Heart left ventricle (tissue), 13 donors: ENCODE measurements around the gene NUAK2.

ENCODE experiments used
- POLR2A ChIP-seq, 2 donors: fragments of 450-650 bp; IDR thresholded peaks; one replicate each; pipeline ENCODE4 v1.6.1; 2017; ENCODE audit warnings: antibody characterized with exemption in 2 of 2, mild to moderate bottlenecking in 2 of 2, moderate library complexity in 2 of 2
- TF ChIP-seq, protein P1 (sequence below), 12 donors: fragments of 200-600 bp; sonication (generic) in 4 of 12; IDR thresholded peaks; one replicate each; pipeline versions ENCODE4 v1.5.0 to v1.8.0; 2018 to 2022; ENCODE audit warnings: antibody characterized with exemption in 12 of 12, mild to moderate bottlenecking in 5 of 12
- donor health status: ischemic (EF 13 %, LVEDD 7.1; RV severe dilation, severe dysfunction).
- donor health status: DM: no; HTN: yes; CAD: no.
- donor health status: DM: no; HTN: no; CAD: no.
- donor health status: ischemic (EF 25% LVEDD 6.9; RV normal size, moderate dysfunction).
- donor health status: ischemic (EF 25% LVEDD 5.7; RV mildly dilated, moderate dysfunction).
- donor health status: ischemic (EF 35%, LVEDD 5.7; RV mildly dilated, moderate dysfunction).
- donor health status: nonischemic (EF 11% LVEDD 7.7; RV severe dilation, severe dysfunction).
- donor health status: DM: yes; HTN: yes; CAD: no.
- donor health status: PGD.
- donor health status: ischemic (EF 29% LVEDD 5.4; RV normal size, mild dysfunction).
- donor health status: nonischemic (EF 23%, LVEDD 6.1; RV moderate dilation, normal function).

GRCh38 chr1:205301842-205302588 lies 19.5 kb downstream of the NUAK2 start:
- TF ChIP-seq, protein P1, sequence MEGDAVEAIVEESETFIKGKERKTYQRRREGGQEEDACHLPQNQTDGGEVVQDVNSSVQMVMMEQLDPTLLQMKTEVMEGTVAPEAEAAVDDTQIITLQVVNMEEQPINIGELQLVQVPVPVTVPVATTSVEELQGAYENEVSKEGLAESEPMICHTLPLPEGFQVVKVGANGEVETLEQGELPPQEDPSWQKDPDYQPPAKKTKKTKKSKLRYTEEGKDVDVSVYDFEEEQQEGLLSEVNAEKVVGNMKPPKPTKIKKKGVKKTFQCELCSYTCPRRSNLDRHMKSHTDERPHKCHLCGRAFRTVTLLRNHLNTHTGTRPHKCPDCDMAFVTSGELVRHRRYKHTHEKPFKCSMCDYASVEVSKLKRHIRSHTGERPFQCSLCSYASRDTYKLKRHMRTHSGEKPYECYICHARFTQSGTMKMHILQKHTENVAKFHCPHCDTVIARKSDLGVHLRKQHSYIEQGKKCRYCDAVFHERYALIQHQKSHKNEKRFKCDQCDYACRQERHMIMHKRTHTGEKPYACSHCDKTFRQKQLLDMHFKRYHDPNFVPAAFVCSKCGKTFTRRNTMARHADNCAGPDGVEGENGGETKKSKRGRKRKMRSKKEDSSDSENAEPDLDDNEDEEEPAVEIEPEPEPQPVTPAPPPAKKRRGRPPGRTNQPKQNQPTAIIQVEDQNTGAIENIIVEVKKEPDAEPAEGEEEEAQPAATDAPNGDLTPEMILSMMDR (IDR thresholded peaks at IDR 0.05) = no peak
- TF ChIP-seq POLR2A (IDR thresholded peaks at IDR 0.05) = no peak
